Measurements from ENCODE around the gene ZNF236.
"Not testable (repeated sequence)": the region's sequence is repeated elsewhere in the genome, so short reads cannot be mapped to it uniquely, and the experiment has no call there.

Gene ZNF236

DNA sequence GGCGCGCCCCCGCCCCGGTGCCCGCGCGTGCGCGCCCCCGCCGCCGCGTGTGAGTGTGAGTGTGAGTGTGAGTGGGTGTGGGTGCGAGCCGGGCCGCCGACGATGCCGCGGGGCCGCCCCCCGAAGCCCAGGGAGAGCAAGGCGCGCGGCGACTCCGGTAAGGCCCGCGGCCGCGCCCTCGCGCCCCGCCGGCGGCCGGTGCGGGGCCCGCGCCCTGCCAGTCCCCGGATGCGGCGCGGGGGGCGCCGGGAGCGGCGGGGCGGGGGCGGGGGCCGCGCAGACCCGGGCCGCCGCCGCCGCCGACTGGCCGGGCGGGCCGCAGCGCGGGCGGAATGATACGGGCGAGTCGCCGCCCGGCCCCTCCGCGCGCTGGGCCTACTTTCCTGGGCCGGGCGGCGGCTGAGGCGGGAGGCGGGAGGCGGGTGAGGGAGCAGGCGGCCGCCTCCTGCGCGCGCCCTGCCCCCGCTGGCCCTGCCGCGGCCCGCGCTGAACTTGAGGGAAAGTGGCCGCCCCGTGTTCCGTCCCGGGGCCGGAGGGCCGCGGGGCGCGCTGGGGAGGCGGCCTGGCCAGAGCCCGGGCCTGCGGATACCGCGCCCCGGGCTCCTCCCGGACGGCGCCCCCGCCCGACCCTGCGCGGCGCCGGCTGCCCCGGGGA is at the start of gene ZNF236:
ZNF236 (plus strand) TSS at position 52 of the 655 bp plus-strand sequence; CDS start at position 103, 51 bp downstream.
- DNase-seq, result peak; percentile 54

DNA sequence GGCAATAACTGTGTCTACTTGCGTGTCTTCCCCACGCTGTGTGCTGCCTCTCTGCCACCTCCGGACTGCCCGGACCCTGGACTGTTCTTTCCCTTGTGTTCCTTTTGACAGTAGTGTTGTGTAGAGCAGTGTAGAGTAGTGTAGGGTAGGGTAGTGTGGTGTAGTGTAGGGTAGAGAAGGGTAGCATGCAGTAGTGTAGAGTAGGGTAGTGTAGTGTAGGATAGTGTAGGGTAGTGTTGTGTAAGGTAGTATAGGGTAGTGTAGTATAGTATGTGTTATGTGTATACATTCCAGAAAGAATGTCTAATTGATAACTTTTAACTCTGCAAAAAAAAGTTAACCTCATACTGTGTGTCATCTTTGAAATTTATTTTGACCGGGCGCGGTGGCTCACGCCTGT is 49.7 kb upstream of the ZNF236 start:
- no peak for DNase-seq

DNA sequence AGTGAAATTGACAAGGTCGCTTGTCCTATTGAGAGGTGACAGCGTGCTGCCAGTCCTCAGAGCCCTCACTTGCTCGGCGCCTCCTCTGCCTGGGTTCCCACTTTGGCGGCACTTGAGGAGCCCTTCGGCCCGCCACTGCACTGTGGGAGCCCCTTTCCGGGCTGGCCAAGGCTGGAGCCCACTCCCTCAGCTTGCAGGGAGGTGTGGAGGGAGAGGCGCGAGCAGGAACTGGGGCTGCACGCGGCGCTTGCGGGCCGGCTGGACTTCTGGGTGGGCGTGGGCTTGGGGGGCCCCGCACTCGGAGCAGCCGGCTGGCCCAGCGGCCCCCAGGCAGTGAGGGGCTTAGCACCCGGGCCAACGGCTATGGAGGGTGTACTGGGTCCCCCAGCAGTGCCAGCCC is 45.3 kb upstream of the ZNF236 start:
- not testable (repeated sequence) for DNase-seq

DNA sequence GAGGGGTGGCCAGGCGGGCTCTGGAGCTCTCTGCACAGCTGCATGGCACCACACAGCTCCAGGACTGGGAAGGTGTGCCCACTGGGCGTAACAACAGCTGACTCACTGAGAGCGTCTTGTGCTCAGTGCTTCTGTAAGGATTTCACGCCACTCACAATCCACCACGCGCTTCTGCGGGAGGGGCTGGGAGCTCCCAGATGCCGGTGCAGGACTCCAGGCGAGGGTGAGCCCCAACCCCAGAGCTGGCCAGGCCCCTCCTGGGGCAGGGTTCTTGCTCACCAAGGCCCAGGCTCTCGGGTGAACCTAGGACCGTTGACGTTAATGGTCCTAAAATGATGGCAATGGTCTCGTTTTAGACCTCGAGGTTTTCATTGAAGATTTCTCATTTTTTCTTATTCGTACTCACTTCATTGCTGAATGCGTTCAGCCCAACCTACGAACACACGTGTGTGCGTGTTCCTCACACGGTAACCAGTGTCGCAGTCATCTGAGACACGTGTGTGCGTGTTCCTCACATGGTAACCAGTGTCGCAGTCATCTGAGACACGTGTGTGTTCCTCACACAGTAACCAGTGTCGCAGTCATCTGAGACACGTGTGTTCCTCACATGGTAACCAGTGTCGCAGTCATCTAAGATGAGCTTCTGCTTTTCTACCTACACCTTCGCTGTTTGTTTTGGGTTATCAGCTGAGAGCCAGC is 38.4 kb upstream of the ZNF236 start:
- no peak for DNase-seq

DNA sequence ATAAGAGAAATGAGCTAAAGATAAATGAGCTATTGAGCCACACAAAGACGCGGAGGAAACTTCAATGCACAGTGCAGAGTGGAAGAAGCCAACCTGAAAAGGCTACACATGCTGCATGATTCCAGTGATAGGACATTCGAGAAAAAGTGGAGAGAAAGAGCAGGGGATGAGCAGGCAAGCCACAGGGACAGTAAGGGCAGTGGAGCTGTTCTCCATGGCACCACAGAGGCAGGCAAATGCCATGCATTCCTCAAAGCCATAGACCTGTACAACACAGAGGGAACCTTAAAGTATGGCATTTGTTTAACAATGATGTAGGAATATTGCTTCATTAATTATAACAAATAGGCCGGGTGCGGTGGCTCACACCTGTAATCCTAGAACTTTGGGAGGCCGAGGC is 36.5 kb upstream of the ZNF236 start:
- no peak for DNase-seq

DNA sequence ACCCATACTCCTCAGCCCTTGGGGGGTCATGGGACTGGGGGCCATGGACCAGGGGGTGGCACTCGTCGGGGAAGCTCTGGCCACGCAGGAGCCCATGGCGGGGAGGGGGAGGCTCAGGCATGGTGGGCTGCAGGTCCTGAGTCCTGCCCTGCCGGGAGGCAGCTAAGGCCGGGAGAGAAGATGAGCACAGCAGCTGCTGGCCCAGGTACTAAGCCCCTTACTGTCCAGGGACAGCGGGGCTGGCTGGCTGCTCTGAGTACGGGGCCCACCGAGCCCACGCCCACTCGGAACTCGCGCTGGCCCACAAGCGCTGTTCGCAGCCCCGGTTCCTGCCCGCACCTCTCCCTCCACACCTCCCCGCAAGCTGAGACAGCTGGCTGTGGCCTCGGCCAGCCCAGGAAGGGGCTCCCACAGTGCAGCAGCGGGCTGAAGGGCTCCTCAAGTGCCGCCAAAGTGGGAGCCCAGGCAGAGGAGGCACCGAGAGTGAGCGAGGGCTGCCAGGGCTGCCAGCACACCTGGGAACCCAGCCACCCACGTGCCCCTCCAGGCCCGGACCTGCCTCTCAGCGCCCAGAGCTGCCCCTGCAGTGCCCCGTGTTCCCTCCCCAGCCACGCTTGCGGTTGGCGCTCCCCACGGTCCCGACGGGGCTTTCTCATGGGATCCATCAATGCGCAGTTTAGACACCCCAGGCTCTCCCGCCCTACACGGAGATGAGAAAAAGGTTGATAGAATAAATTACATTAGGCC is 33.6 kb upstream of the ZNF236 start:
- DNase-seq, result no peak

DNA sequence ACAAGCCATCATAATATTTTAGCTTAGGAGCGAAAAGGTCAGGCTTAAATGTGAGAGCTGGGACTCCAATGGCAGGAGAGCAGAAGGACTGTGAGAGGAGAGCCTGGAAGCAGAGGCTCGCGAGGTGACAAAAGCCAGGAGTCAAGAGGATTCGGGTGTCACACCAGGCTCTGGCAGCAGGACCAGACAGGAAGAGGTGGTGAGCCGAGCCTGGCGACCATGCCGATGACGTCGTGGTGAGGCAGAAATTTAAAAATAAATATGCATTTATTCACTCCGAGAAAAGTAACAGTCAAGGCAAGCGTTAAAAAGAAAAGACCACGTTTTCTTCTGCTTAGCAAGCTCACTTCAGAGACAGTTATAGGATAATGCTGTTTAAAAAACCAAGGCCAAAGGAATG is 31.3 kb upstream of the ZNF236 start:
- DNase-seq, result no peak

DNA sequence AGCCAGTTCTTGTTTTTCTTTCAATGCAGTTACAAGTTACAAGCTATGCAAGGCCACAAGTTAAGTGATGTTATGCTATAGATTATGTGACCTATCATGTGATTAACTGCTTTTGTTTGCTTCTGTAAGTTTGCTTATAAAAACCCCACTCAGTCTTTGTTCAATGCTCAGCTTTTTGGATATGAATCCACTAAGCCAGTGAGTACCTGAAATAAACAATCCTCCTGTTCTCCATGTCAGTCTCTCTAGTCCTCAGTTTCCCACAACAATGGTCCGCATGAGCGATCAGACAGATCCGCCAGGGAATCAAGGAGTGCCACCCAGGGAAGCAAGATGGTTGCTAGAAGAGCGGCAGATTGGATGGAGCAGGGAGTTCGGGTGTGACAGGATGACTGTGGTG is 30.7 kb upstream of the ZNF236 start:
- DNase-seq, result no peak

DNA sequence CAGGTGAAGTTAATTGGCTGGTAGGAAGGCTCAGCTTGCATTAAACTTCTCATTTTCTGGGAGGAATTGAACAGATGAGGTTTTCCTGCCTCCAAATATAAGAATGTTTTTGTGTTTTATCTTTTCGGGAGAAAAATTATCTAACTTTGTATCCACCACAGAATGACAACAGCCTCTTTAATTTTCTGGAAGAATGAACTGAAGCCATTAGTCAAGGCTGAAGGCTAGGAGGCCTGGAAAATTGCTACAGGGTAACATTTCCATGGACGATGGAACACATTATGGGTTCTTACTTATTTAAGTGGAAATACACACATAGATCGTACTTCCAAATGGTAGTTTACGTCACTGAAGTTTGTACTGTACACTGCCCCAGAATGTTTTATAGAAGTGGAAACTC is 28.0 kb upstream of the ZNF236 start:
- no peak for DNase-seq

DNA sequence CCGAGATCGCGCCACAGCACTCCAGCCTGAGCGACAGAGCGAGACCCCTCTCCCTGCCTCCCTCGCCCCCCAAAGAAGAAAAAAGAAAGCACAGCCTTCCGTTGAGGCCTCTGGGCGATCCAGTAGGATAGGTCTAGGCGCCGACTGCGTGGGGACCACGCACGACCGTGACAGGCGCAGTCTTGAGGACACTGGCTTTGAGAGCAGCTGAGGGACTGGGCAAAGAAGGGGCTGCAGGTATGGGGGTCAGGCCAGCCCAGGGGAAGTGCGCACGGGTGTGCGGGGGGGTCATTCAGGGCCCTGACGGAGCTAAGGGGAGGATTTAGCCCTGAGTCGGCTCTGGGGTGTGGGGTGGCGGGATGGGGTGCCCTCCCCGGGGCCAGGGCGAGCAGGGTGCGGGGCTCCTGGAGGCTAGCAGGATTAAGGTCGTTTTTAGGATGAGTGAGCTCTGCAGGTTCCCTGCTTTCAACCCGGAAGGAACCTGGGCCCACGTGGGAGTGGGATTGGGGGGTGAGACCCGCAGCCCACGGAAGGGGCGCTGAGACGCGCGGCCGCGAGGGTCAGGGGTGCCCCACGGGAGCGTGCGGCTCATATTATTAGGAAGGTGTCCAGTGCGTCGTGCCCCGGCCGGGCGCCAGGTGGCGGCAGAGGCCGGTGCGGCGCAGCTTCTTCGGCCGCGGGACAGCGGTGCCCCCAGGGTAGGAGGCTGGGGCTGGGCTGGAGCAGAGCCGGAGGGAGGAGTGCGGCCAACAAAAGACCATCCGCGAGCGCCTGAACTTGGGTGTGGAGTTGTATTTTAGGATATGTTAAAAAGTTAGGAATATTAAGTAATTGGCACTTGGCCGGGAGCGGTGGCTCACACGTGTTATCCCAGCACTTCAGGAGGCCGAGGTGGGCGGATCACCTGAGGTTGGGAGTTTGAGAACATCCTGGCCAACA is 20.5 kb upstream of the ZNF236 start:
- DNase-seq, result peak; percentile 21

DNA sequence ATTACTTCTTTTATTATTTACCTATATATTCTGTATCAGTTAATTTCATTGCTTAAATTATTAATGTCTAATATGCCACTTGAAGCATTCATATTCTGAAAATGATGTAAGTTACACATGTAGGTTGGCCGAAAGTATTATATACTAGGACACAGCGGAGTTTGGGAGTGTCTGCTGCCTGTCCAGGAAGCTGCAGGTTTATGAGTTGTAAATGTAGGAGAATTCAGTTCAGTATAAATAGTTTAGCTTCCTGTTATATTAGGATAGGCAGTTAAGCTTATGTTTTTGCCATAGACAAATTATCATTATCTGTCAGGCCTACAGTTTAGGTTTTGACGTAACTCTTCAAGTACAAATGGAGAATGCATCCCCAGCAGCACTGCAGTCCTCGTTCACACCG is 18.9 kb upstream of the ZNF236 start:
- DNase-seq, result no peak

DNA sequence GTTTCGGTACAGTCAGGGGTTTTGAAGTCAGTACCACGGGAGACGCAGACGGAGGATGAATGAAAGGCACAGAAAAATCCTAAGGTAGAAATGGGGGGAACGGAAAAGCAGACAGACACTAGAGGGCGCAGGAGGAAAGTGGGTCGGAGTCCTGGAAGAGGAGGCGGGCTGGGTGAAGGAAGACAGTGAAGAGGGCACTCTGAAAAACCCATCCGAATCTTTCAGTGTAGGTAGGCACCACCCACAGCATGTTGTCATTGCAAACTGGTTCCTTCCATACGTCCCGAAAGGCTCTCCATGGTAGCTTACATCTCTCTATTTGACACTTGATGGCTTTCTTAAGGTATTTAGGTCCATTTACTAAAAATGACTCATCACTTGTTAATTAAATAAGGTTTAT is 18.5 kb upstream of the ZNF236 start:
- DNase-seq, result peak; percentile 75

DNA sequence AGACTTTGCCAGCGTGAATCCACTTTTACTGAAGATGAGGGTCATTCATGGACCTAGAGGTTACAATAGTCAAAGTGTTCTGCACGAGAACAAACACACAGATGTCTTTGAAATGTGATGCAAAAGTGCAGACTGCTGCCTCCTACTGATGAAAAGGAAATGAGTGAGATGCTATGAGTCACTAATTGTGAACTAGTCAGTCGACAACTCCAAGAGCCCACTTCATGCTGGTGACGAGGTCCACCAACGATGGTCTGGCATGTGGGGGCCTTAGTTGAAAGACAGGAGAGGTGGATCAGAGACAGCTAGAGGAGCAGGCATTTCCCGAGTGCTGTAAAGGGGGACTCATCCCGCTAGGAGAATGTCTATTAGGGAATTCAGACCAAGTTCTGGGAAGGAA is 17.1 kb upstream of the ZNF236 start:
- DNase-seq, result no peak

DNA sequence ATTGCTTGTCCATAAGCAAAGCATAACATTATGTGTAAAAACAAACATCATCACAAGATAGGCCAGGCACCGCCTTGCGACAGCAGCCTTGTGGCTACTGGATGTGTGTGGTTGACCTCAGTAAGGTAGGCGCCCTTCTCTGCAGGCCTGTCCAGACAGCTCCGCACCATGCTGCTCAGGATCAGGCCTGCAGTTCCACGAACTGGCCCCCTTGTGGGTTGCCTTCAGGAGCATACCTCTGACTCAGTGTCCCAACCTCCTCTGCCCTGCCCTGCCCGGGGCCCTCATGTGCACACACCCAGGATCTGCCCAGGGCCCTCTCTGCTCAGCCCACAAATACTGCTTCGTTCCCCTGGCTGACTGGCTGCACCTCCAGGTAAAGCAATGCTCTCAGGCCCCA is 16.1 kb upstream of the ZNF236 start:
- no peak for DNase-seq

DNA sequence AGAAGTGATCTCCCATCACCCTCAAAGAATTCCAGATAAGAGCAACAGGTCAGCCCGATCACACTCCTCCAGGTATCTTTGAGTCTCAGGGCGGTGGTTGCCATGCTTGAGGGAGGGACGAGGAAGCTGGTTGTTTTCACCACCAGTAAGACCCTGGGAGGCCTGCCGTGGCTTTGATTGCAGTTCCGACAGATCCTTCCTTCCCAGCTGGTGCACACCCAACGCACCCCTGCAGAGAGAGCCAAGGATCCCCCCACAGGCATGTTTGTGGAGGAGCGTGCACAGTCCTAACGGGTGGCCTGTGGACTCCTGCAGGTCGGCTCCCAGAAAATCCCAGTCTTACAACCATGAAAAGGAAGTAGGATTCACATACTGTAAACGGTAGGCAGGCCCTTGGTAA is 13.8 kb upstream of the ZNF236 start:
- DNase-seq, result no peak

DNA sequence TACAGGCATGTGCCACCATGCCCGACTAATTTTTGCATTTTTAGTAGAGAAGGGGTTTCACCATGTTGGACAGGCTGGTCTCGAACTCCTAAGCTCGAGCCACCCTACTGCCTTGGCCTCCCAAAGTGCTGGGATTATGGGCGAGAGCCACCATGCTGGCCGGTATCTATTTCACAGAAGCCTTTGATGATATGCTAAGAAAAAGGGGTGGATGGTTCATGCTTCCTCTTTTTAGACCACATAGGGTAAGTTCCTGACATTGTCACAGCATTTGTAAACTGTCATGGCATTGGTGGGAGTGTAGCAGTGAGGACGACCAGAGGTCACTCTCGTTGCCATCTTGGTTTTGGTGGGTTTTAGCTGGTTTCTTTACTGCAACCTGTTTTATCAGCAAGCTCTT is 10.8 kb upstream of the ZNF236 start:
- DNase-seq, result not testable (repeated sequence)

DNA sequence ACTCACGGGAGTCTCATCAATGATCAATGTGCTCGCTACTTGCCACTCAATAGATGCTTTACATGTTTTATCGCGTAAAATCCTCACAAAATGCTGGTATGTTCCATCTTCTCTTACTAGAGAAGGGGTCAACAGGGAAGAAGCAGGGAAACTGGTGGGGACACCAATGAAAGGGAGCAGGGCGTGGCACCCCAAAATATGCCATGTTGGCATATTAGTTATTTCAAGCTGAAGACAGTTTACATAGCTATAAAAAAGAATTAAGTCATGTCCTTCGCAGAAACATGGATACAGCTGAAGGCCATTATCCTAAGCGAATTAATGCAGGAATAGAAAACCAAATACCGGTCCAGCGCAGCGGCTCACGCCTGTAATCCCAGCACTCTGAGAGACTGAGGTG is 8.1 kb upstream of the ZNF236 start:
- DNase-seq, result no peak

DNA sequence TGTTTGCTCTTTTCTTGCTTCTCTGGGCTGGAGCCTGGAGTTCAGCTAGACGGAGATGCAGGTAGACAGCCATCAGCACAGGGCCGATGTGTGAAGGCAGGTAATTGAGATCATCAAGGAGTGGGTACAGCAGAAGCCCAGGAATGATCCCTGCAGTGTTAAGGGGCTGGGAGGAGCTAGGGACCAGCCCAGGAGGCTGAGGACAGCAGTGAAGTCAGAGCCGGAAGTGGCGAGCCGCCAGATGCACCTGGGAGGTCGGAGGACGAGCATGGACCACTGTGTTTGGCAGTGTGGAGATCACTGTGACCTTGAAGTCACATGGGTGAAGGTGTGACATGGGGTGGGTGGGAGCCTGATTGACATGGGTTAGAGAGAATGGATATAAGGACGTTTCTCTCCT is 6.2 kb upstream of the ZNF236 start:
- DNase-seq, result no peak

DNA sequence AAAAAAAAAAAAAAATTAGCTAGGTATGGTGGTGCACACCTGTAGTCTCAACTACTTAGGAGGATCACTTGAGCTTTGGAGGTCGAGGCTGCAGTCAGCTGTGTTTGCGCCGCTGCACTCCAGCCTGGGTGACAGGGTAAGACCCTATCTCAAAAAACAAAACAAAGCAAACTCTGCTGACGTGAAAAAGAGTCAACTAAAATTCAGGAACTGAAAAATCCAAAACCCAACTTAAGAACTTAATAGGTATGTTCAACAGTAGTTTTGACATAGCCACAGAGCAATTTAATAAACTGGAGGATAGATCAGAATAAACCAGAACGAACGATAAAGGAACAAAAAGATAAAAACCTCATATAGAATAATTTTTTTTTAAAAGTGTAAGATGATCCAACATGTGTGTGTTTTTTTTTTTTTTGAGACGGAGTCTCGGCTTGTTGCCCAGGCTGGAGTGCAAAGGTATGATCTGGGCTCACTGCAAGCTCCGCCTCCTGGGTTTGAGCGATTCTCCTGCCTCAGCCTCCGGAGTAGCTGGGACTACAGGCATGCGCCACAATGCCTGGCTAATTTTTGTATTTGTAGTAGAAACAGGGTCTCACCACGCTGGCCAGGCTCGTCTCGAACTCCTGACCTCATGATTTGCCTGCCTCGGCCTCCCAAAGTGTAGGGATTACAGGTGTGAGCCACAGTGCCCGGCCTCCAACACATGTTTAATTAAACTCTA is 4.3 kb upstream of the ZNF236 start:
- no peak for DNase-seq

DNA sequence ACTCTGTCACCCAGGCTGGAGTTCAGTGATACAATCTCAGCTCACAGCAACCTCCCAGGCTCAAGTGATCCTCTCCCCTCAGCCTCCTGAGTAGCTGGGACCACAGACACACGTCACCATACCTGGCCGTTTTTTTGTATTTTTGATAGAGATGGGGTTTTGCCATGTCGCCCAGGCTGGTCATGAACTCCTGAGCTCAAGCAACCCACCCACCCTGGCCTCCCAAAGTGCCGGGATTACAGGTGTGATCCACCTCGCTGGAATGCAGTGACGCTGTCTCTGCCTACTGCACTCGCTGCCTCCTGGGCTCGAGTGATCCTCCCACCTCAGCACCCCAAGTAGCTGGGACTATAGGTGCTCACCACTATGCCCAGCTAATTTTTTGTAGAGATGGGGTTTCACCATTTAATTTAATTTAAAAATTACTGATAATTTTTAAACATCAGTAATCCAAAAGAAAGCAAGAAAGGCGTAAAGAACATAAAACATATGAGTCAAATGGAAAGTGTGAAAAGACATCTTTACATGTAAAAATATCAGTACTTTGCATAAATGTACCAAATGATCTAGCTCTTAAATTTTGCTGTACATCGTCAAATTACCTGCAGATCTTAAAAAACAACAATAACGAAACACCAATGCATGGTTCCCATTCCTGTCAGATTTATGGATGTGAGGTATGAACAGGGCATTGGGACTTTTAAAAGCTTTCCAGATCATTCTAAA is 2.8 kb upstream of the ZNF236 start:
- DNase-seq, result no peak

DNA sequence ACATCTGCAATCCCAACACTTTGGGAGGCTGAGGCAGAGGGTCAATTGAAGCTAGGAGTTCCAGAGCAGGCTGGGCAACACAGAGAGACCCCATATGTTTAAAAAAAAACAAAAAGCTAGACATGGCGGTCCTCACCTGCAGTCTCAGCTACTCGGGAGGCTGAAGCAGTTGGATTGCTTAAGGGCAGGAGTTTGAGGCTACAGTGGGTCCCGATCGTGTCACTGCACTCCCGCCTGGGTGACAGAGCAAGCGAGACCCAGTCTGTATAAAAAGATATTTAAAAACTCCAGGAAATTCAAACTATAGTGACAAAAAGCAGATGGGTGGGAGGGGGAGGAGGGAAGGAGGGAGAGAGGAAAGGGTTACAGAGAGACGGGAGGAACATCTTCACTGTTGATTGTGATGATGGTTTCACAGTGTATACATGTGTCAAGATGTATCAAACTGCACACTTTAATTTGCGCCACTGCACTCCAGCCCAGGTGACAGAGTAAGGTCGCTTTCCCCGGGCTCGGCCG is 942 bp upstream of the ZNF236 start:
- no peak for DNase-seq
